ENCODE measurements around the gene POMGNT1.
"Not testable (repeated sequence)": the region's sequence is repeated elsewhere in the genome, so short reads cannot be mapped to it uniquely, and the experiment has no call there.

Gene POMGNT1

DNA sequence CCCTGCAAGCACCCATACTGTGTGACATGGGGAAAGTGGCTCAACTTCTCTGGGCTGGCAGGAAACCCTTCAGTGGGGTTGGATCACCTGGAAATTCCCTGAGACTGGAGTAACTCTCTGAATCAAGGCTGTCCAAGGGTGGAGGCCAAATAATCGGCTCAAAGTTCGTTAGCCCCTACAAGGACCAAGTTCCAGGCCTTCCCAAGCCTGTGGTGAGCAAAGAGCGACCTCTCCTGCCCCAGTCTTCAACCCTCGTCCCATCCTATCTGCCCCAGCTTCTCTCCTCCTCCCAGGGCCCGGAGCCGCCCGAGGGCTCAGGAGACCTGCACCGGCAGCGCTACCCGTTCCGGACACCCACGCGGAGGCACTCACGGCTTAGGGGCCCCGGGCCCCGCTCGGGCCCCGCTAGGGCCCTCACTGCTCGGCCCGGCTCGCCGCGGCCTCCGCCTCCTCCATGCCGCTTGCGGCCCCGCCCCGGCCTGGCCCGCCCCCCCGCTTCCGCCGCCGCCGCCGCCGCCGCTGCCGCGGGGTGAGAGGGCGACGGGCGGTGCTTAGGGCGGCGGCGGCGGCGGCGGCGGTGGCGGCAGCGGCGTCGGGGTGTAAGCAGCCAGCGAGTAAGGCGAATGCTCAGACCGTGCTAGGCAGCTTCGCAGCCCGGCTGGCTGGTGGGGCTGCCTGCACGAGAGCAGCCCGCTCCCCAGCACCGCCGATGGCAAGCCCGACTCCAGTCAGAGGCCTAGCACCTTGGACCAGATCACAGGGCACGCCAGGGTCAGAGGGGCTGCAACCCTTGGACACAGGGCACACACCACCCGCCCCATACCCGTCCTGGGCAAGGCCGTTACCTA, at the start of gene POMGNT1:
POMGNT1 (minus strand) TSS at position 471 of the 848 bp plus-strand sequence. CDS start 613 bp downstream, outside the sequence.
- peak; percentile 81 for DNase-seq

DNA sequence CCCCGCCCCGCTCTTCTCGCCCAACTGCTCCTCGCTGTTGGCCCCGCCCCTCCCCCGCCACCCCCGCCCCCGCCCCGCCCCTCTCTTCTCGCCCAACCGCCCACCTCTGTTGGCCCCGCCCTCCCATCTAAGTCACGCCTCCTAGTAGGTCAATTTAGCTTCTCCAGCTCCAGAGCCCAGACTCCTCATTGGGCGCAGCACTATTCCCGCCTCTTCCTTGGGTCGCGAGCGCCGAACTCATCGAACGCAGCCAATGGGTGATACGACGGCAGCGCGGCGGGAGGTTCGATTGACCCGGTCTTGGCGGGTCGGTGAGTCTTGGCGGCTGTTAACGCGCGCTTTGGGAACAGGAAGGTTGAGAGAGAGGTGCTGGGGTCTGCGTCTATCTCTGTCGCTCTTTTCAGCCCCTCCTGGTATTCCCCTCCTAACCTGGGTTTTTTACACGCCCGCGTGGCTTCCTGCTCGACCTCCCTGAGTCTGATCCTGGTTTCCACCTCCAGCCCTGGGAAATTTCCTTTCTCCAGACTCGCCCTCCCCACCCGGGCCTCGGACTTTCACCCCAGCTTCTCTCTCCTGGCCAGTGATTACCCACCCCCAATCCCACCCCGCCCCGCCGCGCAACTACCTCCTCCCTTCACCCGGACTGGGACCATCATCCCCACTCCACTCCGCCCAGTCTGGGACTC, 49.3 kb upstream of the POMGNT1 start, which contains the start of gene RAD54L:
RAD54L (plus strand) TSS at position 328 of the 686 bp plus-strand sequence. CDS start 643 bp downstream, outside the sequence.
- peak; percentile 97 for DNase-seq

DNA sequence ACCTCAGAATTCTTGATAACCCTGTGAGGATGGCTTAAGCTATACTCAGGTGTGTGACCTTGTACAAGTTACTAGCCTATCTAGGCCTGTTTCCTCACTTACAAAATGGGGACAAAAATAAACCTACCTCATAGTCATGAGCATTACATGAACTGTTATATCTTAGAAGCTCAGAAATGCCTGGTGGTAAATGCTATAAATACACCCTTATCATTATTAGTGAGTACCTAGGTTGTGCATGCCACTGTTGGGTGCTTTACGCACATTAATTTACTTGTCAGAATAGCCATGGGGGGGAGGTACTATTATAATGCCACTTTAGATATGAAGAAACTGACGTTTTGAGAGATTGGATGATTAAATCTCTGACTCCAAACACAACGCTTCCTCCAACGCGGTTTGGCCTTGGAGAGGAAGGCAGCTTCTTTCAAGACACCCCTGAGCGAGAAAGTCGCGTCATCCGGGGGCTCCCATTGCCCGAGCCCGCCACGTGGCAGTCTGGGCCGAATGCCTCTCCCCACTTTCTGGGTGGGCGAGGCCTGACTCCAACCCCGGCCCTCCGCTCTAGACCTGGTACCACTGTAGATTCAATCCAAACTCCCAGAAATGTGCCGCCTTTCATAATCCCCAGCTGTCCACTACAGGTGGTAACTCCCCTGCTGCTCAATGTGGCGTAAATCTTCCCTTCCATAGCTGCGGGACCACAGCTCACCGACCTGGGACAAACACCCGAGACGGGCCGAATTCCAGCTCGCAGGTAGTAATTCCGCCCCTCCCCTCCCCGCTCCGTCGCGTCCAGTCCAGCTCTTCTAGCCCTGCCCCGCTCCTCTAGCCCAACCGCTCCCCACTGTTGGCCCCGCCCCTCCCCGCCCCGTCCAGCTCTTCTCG, 48.6 kb upstream of the POMGNT1 start:
- peak; percentile 81 for DNase-seq

DNA sequence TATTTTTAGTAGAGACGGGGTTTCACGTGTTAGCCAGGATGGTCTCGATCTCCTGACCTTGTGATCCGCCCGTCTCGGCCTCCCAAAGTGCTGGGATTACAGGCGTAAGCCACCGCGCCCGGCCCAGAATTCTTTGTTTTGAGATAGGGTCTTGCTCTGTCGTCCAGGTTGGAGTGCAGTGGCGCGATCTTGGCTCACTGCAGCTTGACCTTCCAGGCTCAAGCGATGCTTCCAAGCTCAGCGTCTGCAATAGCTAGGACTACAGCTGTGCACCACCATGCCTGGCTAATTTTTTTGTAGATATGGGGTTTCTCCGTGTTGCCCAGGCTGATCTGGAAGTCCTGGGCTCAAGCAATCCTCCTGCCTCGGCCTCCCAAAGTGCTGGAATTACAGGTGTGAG, 47.9 kb upstream of the POMGNT1 start:
- DNase-seq = not testable (repeated sequence)

DNA sequence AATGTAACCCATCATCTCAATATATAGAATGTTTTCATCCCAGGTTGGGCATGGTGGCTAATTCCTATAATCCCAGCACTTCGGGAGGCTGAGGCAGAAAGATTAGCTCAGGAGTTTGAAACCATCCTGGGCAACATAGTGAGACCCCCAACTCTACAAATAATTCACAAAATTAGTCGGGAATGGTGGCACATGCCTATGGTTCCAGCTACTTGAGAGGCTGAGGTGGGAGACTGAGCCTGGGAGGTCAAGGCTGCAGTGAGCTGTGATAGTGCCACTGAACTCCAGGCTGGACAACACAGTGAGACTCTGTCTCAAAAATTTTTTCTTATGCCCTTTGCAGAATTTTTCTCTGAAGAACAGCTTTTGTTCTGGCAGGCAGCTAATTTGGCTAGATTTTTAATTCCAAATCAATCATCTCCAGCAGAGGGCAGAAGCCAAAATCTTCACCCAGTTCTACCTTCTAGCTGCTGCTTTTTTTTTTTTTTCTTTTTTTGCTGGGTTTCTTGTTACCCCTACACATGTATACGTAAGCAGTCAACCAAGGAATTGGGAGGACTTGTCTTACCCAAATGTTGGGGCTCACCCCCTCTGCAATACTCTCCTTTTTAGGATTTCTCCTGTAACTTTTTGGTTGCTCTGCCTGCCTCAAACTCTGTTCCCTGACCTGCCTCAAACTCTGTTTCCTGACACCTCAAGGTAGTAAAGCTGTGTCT, 46.6 kb upstream of the POMGNT1 start:
- no peak for DNase-seq

DNA sequence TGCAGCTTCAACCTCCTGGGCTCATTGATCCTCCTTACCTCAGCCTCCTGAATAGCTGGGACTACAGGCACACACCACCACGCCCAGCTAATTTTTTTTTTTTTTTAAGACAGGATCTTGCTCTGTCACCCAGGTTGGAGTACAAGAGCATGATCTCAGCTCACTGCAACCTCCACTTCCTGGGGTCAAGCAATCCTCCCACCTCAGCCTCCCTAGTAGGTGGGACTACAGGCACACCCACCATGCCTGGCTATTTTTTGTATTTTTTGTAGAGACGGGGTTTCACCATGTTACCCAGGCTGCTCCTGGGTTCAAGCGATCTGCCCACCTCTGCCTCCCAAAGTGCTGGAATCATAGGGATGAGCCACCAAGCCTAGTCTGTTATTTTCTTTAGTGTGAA, 45.6 kb upstream of the POMGNT1 start:
- not testable (repeated sequence) for DNase-seq

DNA sequence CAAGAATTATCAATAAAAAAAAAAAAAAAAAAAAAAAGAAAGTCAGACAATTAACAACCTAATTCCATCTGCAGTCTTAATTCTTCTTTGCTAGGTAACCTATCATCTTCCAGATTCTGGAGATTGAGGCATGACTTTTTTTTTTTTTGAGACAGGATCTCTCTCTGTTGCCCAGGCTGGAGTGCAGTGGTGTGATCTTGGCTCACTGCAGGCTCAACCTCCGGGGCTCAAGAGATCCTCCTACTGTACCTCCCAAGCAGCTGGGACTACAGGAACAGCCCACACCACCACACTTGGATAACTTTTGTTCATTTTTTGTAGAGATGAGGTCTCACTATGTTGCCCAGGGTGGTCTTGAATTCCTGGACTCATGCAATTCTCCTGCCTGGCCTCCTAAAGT, 44.7 kb upstream of the POMGNT1 start:
- DNase-seq = no peak

DNA sequence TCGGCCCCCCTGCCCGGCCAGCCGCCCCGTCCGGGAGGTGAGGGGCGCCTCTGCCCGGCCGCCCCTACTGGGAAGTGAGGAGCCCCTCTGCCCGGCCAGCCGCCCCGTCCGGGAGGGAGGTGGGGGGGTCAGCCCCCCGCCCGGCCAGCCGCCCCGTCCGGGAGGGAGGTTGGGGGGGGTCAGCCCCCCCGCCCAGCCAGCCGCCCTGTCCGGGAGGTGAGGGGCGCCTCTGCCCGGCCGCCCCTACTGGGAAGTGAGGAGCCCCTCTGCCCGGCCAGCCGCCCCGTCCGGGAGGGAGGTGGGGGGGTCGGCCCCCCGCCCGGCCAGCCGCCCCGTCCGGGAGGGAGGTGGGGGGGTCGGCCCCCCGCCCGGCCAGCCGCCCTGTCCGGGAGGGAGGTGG, 43.5 kb upstream of the POMGNT1 start:
- DNase-seq = not testable (repeated sequence)

DNA sequence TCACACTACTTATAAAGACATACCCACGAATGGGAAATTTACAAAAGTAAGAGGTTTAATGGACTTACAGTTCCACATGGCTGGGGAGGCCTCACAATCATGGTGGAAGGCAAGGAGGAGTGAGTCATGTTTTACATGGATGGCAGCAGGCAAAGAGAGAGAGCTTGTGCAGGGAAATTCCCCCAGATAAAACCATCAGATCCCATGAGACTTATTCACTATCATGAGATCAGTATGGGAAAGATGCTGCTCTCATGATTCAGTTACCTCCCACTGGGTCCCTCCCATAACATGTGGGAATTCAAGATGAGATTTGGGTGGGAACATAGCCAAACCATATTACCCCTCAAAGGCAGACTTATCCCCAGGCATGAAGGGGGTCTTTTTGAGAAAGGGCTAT, 40.6 kb upstream of the POMGNT1 start:
- not testable (repeated sequence) for DNase-seq

DNA sequence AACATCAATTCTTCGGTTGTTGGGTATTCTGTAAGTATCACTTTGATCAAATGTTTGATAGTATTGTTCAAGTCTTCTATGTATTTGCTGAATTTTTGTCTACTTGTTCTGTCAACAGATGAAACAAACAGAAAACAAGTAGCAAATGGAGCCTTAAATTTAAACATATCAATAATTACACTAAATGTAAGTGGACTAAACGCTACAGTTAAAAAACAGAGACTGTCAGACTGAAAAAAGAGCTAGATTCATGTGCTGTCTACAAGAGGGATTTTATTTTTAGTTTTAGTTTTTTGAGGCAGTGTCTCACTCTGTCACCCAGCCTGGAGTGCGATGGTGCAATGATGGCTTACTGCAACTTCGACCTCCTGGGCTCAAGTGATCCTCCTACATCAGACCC, 38.6 kb upstream of the POMGNT1 start:
- DNase-seq = no peak

DNA sequence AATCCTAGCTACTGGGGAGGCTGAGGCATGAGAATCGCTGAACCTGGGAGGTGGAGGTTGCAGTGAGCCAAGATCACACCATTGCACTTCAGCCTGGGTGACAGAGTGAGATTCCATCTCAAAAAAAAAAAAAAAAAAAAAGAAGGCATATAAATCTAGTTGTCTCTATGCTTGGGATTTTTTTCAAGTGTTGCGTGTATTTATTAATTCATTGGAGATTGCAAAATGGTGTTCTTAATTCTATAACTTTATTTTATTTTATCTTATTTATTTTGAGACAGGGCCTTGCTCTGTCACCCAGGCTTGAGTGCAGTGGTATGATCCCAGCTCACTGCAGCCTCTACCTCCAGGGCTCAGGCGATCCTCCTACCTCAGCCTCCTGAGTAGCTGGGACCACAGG, 33.0 kb upstream of the POMGNT1 start:
- DNase-seq = not testable (repeated sequence)

DNA sequence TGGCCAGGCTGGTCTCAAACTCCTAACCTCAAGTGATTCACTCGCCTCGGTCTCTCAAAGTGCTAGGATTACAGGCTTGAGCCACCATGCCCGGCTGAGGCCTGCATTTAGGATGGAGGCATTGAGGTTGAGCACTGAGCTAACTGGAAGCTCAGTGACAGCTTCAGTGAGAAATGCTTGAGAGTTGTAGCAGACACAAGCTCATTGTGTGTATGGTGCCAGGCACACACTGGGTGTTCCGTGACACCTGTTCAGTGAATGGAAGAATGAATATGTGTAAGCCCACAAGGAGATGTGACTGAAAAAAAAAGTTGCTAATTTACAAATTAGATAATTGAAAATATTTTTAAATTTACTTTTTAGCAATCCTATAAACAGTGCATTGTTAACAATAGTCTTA, 26.7 kb upstream of the POMGNT1 start:
- DNase-seq = no peak

DNA sequence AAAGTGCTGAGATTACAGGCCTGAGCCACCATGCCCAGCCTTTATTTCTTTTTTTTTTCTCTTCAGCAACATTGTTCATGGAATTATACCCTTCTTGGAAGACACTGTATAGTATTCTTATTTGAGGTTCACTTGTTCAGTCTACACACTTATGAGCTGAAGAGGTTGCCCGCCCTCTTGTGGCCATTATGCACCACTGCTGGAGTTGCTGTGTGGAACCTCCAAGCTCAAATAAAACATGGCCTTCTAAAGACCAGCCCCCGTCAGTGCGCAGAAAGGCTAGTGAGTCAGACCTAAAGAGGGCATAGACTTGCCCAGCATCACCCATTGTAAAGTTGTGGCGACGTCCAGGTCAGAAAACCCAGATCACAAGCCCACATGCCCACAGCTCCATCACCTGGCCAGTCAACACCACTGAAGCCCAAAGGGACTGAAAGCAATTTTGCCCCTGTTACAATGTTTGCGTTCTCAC, 25.3 kb upstream of the POMGNT1 start:
- DNase-seq = peak; percentile 73

DNA sequence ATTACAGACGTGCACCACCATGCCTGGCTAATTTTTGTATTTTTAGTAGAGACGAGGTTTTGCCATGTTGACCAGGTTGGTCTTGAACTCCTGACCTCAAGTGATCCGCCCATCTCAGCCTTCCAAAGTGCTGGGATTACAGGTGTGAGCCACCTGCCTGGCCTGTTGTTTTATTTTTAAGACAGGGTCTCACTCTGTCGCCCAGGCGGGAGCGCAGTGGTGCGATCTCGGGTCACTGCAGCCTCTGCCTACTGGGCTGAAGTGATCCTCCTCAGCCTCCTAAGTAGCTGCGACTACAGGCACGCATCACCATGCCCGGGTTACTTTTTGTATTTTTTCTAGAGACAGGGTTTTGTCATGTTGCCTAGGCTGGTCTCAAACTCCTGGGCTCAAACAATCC, 24.8 kb upstream of the POMGNT1 start:
- DNase-seq = not testable (repeated sequence)

DNA sequence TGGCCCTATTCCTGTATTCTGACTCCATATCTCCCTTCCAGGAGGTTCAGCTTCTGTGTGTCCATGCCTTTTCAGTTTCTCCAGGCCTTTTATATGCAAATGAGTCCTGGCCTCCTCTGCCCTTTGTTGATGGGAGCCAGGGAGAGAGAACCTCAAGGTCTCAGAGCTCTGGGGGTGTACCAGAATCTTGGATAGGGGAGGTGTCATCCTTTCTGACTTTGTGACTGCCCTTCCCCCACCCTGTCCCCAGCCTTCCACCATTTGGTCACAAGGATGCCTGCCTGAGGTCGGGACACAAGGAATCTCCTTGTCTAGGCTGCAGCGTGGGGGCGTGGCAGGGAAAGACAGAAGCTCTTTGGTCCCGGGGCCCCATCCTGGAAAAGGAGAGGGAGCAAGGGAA, 23.5 kb upstream of the POMGNT1 start:
- no peak for DNase-seq

DNA sequence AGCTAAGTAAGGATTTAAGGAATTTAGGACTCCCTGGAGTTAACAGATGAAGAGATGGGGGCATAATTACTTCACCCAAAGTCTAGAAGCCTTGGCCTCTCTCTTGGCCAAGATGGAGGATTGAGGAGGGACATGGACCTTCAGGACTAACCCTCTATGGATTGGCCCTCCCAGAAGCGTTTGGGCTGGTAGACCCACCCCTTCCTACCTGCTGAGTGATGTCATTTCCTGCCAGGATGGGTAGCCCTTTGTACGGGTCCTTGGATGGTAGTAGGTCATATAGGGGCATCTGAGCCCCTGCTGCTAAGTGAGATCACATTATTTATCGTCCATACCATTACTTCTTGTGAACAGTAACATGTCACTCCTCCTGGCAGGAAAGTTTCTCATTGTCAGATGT, 22.6 kb upstream of the POMGNT1 start:
- DNase-seq = no peak

DNA sequence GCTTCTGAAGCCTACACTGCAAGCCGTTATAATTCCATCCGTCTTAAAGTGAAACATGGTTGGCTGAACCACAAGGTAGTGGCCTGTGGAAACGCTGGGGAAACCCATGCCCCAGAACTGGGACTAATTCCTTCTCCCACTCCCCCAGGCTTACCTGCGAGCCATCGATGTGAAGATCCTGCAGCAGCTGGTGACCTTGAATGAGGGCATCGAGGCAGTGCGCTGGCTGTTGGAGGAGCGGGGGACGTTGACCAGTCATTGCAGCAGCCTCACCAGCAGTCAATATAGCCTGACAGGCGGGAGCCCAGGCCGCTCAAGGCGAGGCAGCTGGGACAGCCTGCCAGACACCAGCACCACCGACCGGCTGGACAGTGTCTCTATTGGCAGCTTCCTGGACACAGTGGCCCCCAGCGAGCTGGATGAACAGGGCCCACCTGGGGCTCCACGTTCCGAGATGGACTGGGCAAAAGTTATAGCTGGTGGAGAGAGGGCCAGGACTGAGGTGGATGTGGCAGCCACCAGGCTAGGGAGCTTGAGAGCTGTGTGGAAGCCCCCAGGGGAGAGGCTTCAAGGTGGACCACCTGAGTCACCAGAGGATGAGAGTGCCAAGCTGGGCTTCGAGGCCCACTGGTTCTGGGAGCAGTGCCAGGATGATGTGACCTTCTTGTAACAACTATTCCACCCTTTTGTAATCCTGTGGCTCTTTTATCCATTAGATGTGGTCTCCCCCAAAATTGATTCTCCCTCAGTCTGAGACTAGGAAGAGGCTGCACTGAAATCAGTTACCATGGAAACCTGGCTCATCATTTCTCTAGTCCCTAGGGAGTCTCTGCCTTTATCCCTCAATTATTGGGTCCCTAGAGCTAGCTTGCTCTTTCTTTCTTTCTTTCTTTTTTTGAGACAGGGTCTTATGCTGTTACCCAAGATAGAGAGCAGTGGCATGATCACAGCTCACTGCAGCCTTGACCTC, 21.6 kb upstream of the POMGNT1 start:
- DNase-seq = no peak

DNA sequence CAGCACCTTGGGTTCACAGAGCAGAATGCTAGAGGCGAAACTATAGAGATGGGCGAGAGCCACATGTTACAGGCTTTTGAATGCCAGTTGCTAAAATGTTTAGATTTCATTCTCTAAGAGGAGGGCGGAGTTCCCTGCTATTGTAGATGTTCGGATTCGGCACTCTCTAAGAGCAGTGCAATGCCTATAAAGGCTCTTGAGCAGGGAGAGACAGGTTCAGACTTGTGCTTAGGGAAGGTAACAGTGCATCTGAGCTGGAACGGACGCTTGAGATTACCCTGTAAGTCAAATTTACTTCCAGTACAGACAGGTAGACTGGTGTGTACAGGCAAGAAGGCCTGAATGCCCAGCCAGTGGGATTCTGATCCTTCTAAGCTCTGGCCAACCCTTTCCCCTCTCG, 20.2 kb upstream of the POMGNT1 start:
- DNase-seq = no peak

DNA sequence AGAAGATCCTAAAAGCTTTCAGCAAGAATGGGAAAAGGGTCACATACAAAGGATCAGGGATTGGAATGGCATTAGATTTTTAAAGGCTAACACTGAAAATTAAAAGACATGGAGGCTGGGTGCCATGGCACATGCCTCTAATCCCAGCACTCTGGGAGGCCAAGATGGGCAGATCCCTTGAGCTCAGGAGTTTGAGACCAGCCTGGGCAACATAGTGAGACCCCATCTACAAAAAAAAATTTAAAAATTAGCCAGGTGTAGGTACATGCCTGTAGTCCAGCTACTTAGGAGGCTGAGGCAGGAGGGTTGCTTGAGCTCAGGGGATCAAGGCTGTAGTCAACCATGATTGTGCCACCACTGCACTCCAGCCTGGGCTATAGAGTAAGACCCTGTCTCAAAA, 17.3 kb upstream of the POMGNT1 start:
- no peak for DNase-seq

DNA sequence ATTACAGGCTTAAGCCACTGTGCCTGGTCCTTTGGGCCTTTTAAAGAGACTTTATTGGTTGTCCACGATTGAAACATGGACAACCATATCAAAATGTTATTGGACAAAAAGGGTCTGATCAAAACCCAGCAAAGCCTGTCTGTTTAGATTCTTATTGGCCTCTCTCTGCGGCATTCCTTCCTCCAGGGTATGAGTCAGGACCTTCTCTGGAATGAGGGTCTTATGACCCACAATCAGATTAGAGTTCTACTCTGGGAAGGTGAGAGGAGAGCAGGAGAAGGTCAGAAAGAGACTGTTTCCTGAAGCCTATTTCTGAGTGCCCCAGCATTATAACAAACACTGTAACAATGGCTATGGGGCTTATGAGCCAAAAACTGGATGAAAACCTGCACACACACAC, 12.8 kb upstream of the POMGNT1 start:
- no peak for DNase-seq

DNA sequence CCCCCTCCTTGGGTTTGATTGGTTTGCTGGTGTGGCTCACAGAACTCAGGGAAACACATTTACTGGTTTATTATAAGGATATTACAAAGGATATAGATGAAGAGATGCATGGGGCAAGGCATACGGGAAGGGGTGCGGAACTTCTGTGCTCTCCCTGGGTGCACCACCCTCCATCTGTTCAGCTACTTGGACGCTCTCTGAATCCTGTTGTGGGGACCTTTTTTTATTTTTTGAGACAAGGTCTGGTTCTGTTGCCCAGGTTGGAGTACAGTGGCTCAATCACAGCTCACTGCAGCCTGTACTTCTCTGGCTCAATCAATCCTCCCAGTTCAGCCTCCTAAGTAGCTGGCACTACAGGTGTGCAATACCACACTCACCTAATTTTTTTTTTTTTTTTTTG, 12.3 kb upstream of the POMGNT1 start:
- no peak for DNase-seq

All from stimulated activated CD8-positive, alpha-beta memory T cell treated with anti-CD3 and anti-CD28 coated beads, Interleukin-4, amount 100 ng/mL, for 48 hours (primary cell).